Measurements from ENCODE around the gene MLXIPL. TPM values are rescaled to one million over a fixed set of nuclear protein-coding genes. Genes with fewer than 3 reads are reported as not detected.
"Not testable (repeated sequence)": the region's sequence is repeated elsewhere in the genome, so short reads cannot be mapped to it uniquely, and the experiment has no call there.

Gene MLXIPL
- total RNA-seq, 2 experiments from 2014 or later = not detected

DNA sequence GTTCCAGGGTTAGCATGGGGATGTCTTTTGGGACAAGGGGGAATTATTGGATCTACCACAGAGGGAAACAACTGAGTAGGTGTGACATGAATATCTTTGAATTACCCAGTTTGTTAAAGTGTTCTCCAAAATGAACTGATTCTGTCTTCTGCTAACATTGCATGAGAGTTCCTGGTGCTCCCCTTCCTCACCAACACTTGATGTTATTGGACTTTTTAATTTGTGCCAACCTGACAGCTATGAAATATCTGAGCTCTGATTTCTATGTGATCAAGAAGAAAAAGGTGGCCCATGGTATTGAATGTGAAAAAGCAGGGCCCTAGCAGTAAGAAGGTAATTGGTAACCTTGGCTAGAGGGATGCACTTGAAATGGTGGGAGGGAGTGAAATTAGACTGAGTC is 38.7 kb upstream of the MLXIPL start:
- Mint-ChIP-seq H3K9me3 (peaks cover 9% of the 10 kb centered on the region), H3K36me3 (ENCODE audit: low read depth) (no peaks in the 10 kb centered on the region), H3K4me3 (no peak overlapping the region), H3K4me1 (ENCODE audit: low read depth) (peaks cover 6% of the 10 kb centered on the region), H3K27ac (no peak overlapping the region), H3K27me3 (peaks cover 33% of the 10 kb centered on the region)
- no peak for DNase-seq
- no peak for ATAC-seq
- POLR2A ChIA-PET = no interaction called here
- CTCF ChIA-PET = interaction anchor here (5.1 kb wide), 1 partner anchor 57 kb away, joined by 29 read pairs; no protein-coding TSS in a partner anchor
- intact Hi-C loops (cut with micrococcal nuclease) = no loop called here
- TF ChIP-seq, protein P1, sequence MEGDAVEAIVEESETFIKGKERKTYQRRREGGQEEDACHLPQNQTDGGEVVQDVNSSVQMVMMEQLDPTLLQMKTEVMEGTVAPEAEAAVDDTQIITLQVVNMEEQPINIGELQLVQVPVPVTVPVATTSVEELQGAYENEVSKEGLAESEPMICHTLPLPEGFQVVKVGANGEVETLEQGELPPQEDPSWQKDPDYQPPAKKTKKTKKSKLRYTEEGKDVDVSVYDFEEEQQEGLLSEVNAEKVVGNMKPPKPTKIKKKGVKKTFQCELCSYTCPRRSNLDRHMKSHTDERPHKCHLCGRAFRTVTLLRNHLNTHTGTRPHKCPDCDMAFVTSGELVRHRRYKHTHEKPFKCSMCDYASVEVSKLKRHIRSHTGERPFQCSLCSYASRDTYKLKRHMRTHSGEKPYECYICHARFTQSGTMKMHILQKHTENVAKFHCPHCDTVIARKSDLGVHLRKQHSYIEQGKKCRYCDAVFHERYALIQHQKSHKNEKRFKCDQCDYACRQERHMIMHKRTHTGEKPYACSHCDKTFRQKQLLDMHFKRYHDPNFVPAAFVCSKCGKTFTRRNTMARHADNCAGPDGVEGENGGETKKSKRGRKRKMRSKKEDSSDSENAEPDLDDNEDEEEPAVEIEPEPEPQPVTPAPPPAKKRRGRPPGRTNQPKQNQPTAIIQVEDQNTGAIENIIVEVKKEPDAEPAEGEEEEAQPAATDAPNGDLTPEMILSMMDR (IDR thresholded peaks at IDR 0.05) = no peak

DNA sequence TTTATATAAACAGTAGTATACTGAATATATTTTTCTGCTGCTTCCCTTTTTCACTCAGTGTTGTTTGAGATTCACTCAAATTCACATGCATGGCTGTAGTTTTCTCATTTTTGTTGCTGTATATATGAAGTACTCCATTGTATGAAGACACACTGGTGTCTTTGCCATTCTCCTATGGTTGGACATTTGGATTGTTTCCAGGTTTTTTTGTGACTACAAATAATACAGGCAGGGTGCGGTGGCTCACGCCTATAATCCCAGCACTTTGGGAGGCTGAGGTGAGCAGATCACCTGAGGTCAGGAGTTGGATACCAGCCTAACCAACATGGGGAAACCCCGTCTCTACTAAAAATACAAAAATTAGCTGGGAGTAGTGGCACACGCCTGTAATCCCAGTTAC is 36.3 kb upstream of the MLXIPL start:
- H3K27ac Mint-ChIP-seq; H3K36me3 Mint-ChIP-seq (ENCODE audit: low read depth); DNase-seq; H3K4me1 Mint-ChIP-seq (ENCODE audit: low read depth); ATAC-seq; POLR2A ChIA-PET; H3K4me3 Mint-ChIP-seq; CTCF ChIA-PET; H3K9me3 Mint-ChIP-seq; intact Hi-C loops (cut with micrococcal nuclease): not testable (repeated sequence)
- peaks cover 27% of the 10 kb centered on the region for H3K27me3 Mint-ChIP-seq

DNA sequence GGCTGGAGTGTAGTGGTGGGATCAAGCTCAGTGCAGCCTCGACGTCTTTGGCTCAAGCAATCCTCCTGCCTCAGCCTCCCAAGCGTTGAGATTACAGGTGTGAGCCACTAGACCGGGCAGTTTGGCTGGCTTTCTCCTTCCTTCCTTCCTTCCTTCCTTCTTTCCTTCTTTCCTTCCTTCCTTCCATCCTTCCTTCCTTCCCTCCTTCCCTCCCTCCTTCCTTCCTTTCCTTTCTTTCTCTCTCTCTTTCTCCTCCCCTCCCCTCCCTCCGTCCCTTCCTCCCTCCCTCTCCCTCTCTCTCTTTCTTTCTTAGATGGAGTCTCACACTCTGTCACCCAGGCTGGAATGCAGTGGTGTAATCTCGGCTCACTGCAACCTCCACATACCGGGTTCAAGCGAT is 35.7 kb upstream of the MLXIPL start:
- peaks cover 23% of the 10 kb centered on the region for H3K27me3 Mint-ChIP-seq
- H3K36me3 Mint-ChIP-seq (ENCODE audit: low read depth) = no peaks in the 10 kb centered on the region
- DNase-seq = no peak
- H3K9me3 Mint-ChIP-seq = peaks cover 9% of the 10 kb centered on the region
- TF ChIP-seq, protein P1 (IDR thresholded peaks at IDR 0.05) = no peak
- ChIA-PET POLR2A (interaction anchor here (1.3 kb wide), 1 partner anchor 17 kb away, joined by 4 read pairs; no protein-coding TSS in a partner anchor), CTCF (no interaction called here)
- H3K4me1 Mint-ChIP-seq (ENCODE audit: low read depth) = no peaks in the 10 kb centered on the region
- no peak for ATAC-seq
- no peak overlapping the region for H3K27ac Mint-ChIP-seq
- H3K4me3 Mint-ChIP-seq = no peak overlapping the region
- intact Hi-C loops (cut with micrococcal nuclease) = no loop called here

DNA sequence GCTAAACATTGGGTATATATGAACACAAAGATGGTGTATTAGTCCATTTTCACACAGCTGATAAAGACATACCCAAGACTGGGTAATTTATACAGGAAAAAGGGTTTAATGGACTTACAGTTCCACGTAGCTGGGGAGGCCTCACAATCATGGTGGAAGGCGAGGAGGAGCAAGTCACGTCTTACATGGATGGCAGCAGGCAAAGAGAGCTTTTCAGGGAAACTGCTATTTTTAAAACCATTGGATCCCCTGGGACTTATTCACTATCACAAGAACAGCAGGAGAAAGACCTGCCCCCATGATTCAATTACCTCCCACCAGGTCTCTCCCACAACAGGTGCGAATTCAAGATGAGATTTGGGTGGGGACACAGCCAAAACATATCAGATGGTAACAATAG is 31.0 kb upstream of the MLXIPL start:
- H3K27ac Mint-ChIP-seq; H3K9me3 Mint-ChIP-seq; POLR2A ChIA-PET; CTCF ChIA-PET; DNase-seq; H3K4me3 Mint-ChIP-seq; ATAC-seq; H3K4me1 Mint-ChIP-seq (ENCODE audit: low read depth); intact Hi-C loops (cut with micrococcal nuclease); H3K36me3 Mint-ChIP-seq (ENCODE audit: low read depth): not testable (repeated sequence)
- H3K27me3 Mint-ChIP-seq = peaks cover 19% of the 10 kb centered on the region

DNA sequence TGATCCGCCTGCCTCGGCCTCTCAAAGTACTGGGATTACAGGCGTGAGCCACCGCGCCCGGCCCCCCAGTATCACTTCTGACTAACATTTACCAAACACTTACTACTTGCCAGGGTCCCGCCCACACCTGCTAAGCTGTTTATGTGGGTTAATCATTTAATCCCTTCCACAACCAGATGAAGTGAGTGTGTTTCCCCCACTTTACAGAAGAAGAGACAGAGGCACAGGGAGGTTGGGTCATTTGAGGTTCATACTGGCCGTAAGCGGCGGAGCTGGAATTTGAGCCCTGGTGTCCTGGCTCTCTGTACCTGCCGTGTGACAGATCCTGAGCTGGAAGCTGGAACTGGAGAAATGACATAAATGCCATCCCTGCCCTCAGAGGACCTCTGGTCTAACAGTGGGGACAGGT is 28.2 kb upstream of the MLXIPL start:
- H3K27me3 Mint-ChIP-seq = peaks cover 30% of the 10 kb centered on the region
- no peaks in the 10 kb centered on the region for H3K36me3 Mint-ChIP-seq (ENCODE audit: low read depth)
- no peak for DNase-seq
- ChIA-PET POLR2A (interaction anchor here (1.3 kb wide), 1 partner anchor 13 kb away, joined by 3 read pairs; no protein-coding TSS in a partner anchor), CTCF (interaction anchor here (1.0 kb wide), 1 partner anchor 46 kb away, joined by 3 read pairs; no protein-coding TSS in a partner anchor)
- no peaks in the 10 kb centered on the region for H3K9me3 Mint-ChIP-seq
- H3K4me1 Mint-ChIP-seq (ENCODE audit: low read depth) = peaks cover 7% of the 10 kb centered on the region
- no peak for ATAC-seq
- no peak overlapping the region for H3K27ac Mint-ChIP-seq
- no peak overlapping the region for H3K4me3 Mint-ChIP-seq
- TF ChIP-seq, protein P1 (IDR thresholded peaks at IDR 0.05) = no peak
- intact Hi-C loops (cut with micrococcal nuclease) = no loop called here

DNA sequence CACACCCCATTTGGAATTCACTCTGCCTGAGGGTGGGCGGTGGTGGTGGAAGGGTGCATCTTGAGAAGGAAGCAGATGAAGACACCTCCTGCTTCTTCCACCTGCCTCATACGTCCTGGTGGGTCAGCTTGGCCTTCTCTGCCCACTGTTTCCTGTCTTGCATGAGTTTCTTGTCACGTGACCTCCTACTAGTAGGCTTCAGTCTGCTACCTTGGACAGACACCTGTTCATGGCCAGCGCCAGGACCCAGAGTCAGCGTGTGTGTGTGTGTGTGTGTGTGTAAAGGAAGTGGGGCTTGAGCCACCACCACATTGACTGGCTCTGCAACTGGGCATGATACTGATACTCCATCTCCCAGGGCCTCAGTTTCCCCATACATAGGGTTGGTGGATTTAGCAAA is 26.2 kb upstream of the MLXIPL start:
- H3K4me1 Mint-ChIP-seq (ENCODE audit: low read depth) = peaks cover 7% of the 10 kb centered on the region
- peaks cover 46% of the 10 kb centered on the region for H3K27me3 Mint-ChIP-seq
- TF ChIP-seq, protein P1 (IDR thresholded peaks at IDR 0.05) = no peak
- H3K27ac Mint-ChIP-seq = no peak overlapping the region
- no peaks in the 10 kb centered on the region for H3K36me3 Mint-ChIP-seq (ENCODE audit: low read depth)
- ATAC-seq = no peak
- no peak for DNase-seq
- CTCF ChIA-PET = interaction anchor here (1.3 kb wide), 1 partner anchor 43 kb away, joined by 3 read pairs; no protein-coding TSS in a partner anchor
- no peaks in the 10 kb centered on the region for H3K9me3 Mint-ChIP-seq
- intact Hi-C loops (cut with micrococcal nuclease) = no loop called here
- POLR2A ChIA-PET = no interaction called here
- no peak overlapping the region for H3K4me3 Mint-ChIP-seq

Measured in activated CD8-positive, alpha-beta T cell treated with anti-CD3 and anti-CD28 coated beads for 36 hours (primary cell).